Bronchial epithelial cell (primary cell): ENCODE measurements around the gene PGAM2. TPM values are rescaled to one million over a fixed set of nuclear protein-coding genes. Genes with fewer than 3 reads are reported as not detected.

Source experiments
- DNase-seq: peaks from one replicate; pipeline ENCODE4 v3.0.0-alpha.2; 2010; ENCODE audit warnings: low read depth
- FAIRE-seq: peaks from 2 replicates; lab custom pipeline; 2011; peaks lifted over from hg19 to GRCh38; lab: Jason Lieb, UNC
- H3K27me3 ChIP-seq: 2 replicates; pipeline ENCODE4 v1.5.1; 2011; ENCODE audit warnings: low read length; ENCODE audit not compliant: control insufficient read depth, insufficient read depth
- H3K36me3 ChIP-seq: 2 replicates; pipeline ENCODE4 v1.5.1; 2011; ENCODE audit warnings: low read length; ENCODE audit not compliant: control insufficient read depth, insufficient read depth
- H3K4me3 ChIP-seq: 2 replicates; pipeline ENCODE4 v1.5.1; 2011; ENCODE audit warnings: mild to moderate bottlenecking, low read depth, low read length, control low read depth
- CTCF ChIP-seq: IDR thresholded peaks from 2 replicates; pipeline ENCODE4 v1.5.1; 2011; ENCODE audit warnings: mild to moderate bottlenecking, moderate library complexity, low read length, control low read depth, inconsistent platforms; ENCODE audit not compliant: insufficient read depth, severe bottlenecking
- total RNA-seq: library from RNA; depleted of rRNA; stranded (reverse); fragments of >200 nt; gene quantifications from 2 replicates; pipeline ENCODE4 v1.2.1, GENCODE V29; 2014

Gene PGAM2
- total RNA-seq = 0.53 and 0.90 TPM in 2 replicates

- FAIRE-seq = no peak
- DNase-seq = no peak
- no peak for TF ChIP-seq CTCF
- Histone ChIP-seq H3K36me3 (peaks cover 4% of the 10 kb centered on the region), H3K27me3 (no peaks in the 10 kb centered on the region), H3K4me3 (no peak within 1 kb of the TSS)
These were observed at the start of gene PGAM2 for GRCh38 chr7:44065431-44066110. PGAM2 (minus strand) TSS chr7:44065567; CDS start chr7:44065529, 38 bp downstream.

- Histone ChIP-seq H3K27me3 (no peaks in the 10 kb centered on the region), H3K4me3 (no peak overlapping the region), H3K36me3 (peaks cover 12% of the 10 kb centered on the region)
- FAIRE-seq (peak; percentile 13), DNase-seq (no peak)
- TF ChIP-seq CTCF = no peak
These were observed 49.4 kb upstream of the PGAM2 start for GRCh38 chr7:44114586-44115310.

- no peak for TF ChIP-seq CTCF
- DNase-seq (no peak), FAIRE-seq (no peak)
- Histone ChIP-seq H3K4me3 (no peak overlapping the region), H3K27me3 (no peaks in the 10 kb centered on the region), H3K36me3 (peaks cover 9% of the 10 kb centered on the region)
These were observed 48.5 kb upstream of the PGAM2 start for GRCh38 chr7:44113764-44114354.

- Histone ChIP-seq H3K27me3 (no peaks in the 10 kb centered on the region), H3K4me3 (no peak overlapping the region), H3K36me3 (peaks cover 8% of the 10 kb centered on the region)
- FAIRE-seq = no peak
- no peak for TF ChIP-seq CTCF
- DNase-seq = no peak
These were observed 47.8 kb upstream of the PGAM2 start for GRCh38 chr7:44112997-44113763.

GRCh38 chr7:44112231-44112996 is 47.0 kb upstream of the PGAM2 start:
- peak; percentile 43 for FAIRE-seq
- TF ChIP-seq CTCF = peak; percentile 5
- Histone ChIP-seq H3K4me3 (no peak overlapping the region), H3K36me3 (peaks cover 7% of the 10 kb centered on the region), H3K27me3 (no peaks in the 10 kb centered on the region)
- DNase-seq = no peak
